Testis (tissue), 3 donors: ENCODE measurements around the gene ZNF83. TPM values are rescaled to one million over a fixed set of nuclear protein-coding genes. Genes with fewer than 3 reads are reported as not detected.

Experiments used
- DNase-seq: peaks from one replicate; pipeline ENCODE4 v3.0.0-alpha.2; 2019
- H3K27ac ChIP-seq, 2 donors: fragments of 200-600 bp; sonication (generic); one replicate each; pipeline ENCODE4 v1.5.1; 2019
- H3K27me3 ChIP-seq: fragments of 200-600 bp; sonication (generic); one replicate; pipeline ENCODE4 v1.5.1; 2019
- H3K36me3 ChIP-seq: fragments of 200-600 bp; sonication (generic); one replicate; pipeline ENCODE4 v1.5.1; 2017; ENCODE audit warnings: low read depth; ENCODE audit errors: missing control alignments
- H3K4me1 ChIP-seq: fragments of 200-600 bp; sonication (generic); one replicate; pipeline ENCODE4 v1.5.1; 2019
- H3K4me3 ChIP-seq, 2 donors: fragments of 200-600 bp; sonication (generic); one replicate each; pipeline ENCODE4 v1.5.1; 2017 to 2019
- H3K9me3 ChIP-seq: fragments of 200-600 bp; sonication (generic); one replicate; pipeline ENCODE4 v1.5.1; 2017
- CTCF ChIP-seq, 3 experiments: fragments of 450-650 bp in 2 of 3; fragments of 200-600 bp in 1 of 3; sonication (generic) in 1 of 3; IDR thresholded peaks; one replicate each; pipeline ENCODE4 v1.5.1; 2016 to 2019; ENCODE audit warnings: antibody characterized with exemption in 3 of 3, mild to moderate bottlenecking in 2 of 3, moderate library complexity in 1 of 3
- POLR2A ChIP-seq: fragments of 450-650 bp; IDR thresholded peaks from one replicate; pipeline ENCODE4 v1.6.1; 2017; ENCODE audit warnings: antibody characterized with exemption, mild to moderate bottlenecking, moderate library complexity
- WGBS, 2 donors: methylation state at CpG; one replicate each; pipeline ENCODE4 v1.1.5; 2018; 5-methylcytosine and 5-hydroxymethylcytosine counted together
- intact Hi-C: fragments of 100-400 bp; cut with DNase I; formaldehyde crosslinking; loops from one replicate; pipeline ENCODE4 v1.15.1; 2023; ENCODE audit warnings: low total_unique reads
- polyA plus RNA-seq: library from polyadenylated mRNA; stranded (reverse); fragments of 350-450 nt; fragmentation: Illumina TruSeq; extraction: RNeasy Lipid Tissue Mini Kit (QIAGEN cat#74804); gene quantifications from one replicate; pipeline ENCODE4 v1.2.3, GENCODE V29; 2014; ENCODE audit warnings: low read depth, low replicate concordance; ENCODE audit not compliant: insufficient read depth
- total RNA-seq, 2 donors: library from RNA; depleted of rRNA; stranded (reverse); fragments of >200 nt; gene quantifications; one replicate each; pipeline ENCODE4 v1.2.3, GENCODE V29; 2016

Gene ZNF83
- total and polyA plus RNA-seq, 3 donors from 2014 or later = 28.6 to 61.1 (median 50.8) TPM

DNA sequence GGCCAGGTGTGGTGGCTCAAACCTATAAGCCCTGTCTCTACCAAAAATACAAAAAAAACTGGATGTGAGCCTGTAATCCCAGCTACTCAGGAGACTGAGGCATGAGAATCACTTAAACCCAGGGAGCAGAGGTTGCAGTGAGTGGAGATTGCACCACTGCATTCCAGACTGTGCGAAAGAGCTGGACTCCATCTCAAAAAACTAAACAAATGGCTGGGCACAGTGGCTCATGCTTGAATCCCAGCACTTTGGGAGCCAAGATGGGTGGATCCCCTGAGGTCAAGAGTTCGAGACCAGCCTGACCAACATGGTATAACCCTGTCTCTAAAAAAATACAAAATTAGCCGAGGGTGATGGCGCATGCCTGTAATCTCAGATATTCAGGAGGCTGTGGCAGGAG, 34.9 kb upstream of the ZNF83 start:
- Histone ChIP-seq H3K9me3 (no peaks in the 10 kb centered on the region), H3K4me1 (no peaks in the 10 kb centered on the region), H3K27ac (no peak overlapping the region), H3K27me3 (no peaks in the 10 kb centered on the region), H3K36me3 (no peaks in the 10 kb centered on the region), H3K4me3 (no peak overlapping the region)
- no peak for DNase-seq
- no peak for TF ChIP-seq POLR2A
- TF ChIP-seq CTCF (IDR thresholded peaks at IDR 0.05) = no peak
- intact Hi-C loops = no loop called here
- WGBS, 2 donors = 91 to 96% methylated on average over 4 of the region's 4 CpGs

- no peaks in the 10 kb centered on the region for H3K27me3 ChIP-seq
- TF ChIP-seq POLR2A = no peak
- no peak for TF ChIP-seq CTCF (IDR thresholded peaks at IDR 0.05)
- DNase-seq = no peak
- WGBS, 2 donors = 91 to 95% methylated on average over 4 of the region's 4 CpGs
- intact Hi-C loops = no loop called here
- H3K4me3 ChIP-seq = no peak overlapping the region
- no peaks in the 10 kb centered on the region for H3K4me1 ChIP-seq
- no peak overlapping the region for H3K27ac ChIP-seq
- H3K36me3 ChIP-seq = no peaks in the 10 kb centered on the region
- no peaks in the 10 kb centered on the region for H3K9me3 ChIP-seq
Observed at GRCh38 chr19:52670046-52670445, 31.9 kb upstream of the ZNF83 start.

DNA sequence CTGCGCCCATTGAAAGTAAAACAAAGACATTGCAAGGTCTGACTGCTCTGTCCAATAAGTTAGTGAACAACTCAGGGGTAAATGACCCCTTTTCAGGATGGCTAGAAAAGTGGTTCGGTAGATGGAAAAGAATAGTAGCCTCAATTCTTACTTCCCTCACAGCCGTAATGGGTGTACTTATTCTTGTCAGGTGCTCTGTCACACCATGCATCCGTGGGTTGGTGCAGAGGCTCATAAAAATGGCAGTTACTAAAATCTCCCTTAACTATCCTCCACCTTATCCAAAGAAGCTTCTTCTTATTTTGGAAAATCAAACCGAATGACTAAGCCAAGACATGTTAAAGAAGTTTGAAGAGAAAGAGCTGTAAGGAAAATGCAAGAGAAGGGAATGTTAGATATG, 31.4 kb upstream of the ZNF83 start:
- H3K36me3 ChIP-seq = no peaks in the 10 kb centered on the region
- intact Hi-C loops = no loop called here
- no peaks in the 10 kb centered on the region for H3K4me1 ChIP-seq
- no peak for TF ChIP-seq CTCF (IDR thresholded peaks at IDR 0.05)
- no peak for TF ChIP-seq POLR2A
- H3K27ac ChIP-seq = no peak overlapping the region
- no peaks in the 10 kb centered on the region for H3K27me3 ChIP-seq
- H3K4me3 ChIP-seq = no peak overlapping the region
- WGBS, 2 donors = 90 to 91% methylated on average over 5 of the region's 5 CpGs
- H3K9me3 ChIP-seq = no peaks in the 10 kb centered on the region
- no peak for DNase-seq

- Histone ChIP-seq H3K36me3 (no peaks in the 10 kb centered on the region), H3K9me3 (no peaks in the 10 kb centered on the region), H3K4me1 (no peaks in the 10 kb centered on the region), H3K27ac (no peak overlapping the region), H3K4me3 (no peak overlapping the region), H3K27me3 (no peaks in the 10 kb centered on the region)
- 85 to 88% methylated on average over 6 of the region's 6 CpGs for WGBS, 2 donors
- no peak for DNase-seq
- intact Hi-C loops = no loop called here
- no peak for TF ChIP-seq CTCF (IDR thresholded peaks at IDR 0.05)
Observed at GRCh38 chr19:52667972-52668371, 29.8 kb upstream of the ZNF83 start.

GRCh38 chr19:52666506-52666905, 28.4 kb upstream of the ZNF83 start:
- Histone ChIP-seq H3K27ac (no peak overlapping the region), H3K4me3 (no peak overlapping the region), H3K4me1 (no peaks in the 10 kb centered on the region), H3K27me3 (no peaks in the 10 kb centered on the region), H3K36me3 (no peaks in the 10 kb centered on the region), H3K9me3 (no peaks in the 10 kb centered on the region)
- TF ChIP-seq CTCF (IDR thresholded peaks at IDR 0.05) = no peak
- no peak for TF ChIP-seq POLR2A
- intact Hi-C loops = no loop called here
- no peak for DNase-seq
